ENCODE results near the gene TFCP2L1. TPM values are rescaled to one million over a fixed set of nuclear protein-coding genes. Genes with fewer than 3 reads are reported as not detected.

TFCP2L1 gene
- total and polyA plus RNA-seq, 2 of the 4 experiments (the other 2 are of a cell fraction): not detected

DNA sequence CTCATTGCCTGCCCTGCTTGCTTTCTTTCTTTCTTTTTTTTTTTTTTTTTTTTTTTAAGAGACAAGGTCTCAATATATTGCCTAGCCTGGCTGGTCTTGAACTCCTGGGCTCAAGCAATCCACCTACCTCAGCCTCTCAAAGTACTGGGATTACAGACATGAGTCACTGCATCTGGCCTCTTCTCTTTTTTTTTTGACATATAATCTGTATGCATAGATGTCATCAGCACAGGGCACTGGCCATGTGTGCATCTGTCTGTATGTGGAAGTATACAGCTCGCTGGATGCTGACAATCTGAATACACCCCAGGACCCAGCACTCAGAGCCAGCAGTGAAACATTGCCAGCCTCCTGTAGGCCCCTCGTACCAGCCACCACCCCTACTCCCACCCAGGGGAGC is 49.5 kb downstream of the TFCP2L1 start:
- Histone ChIP-seq H3K56ac (ENCODE audit: extremely low read depth, insufficient read depth, low read length) (no peak overlapping the region), H2AK5ac (ENCODE audit: low read depth, low read length) (no peak overlapping the region), H3K18ac (ENCODE audit: low read depth, low read length) (no peak overlapping the region), H3K9me1 (ENCODE audit: insufficient read depth, low read length) (no peaks in the 10 kb centered on the region), H3K4me2 (ENCODE audit: low read depth, low read length) (no peak overlapping the region), H3K27me3 (ENCODE audit: control insufficient read depth, insufficient read depth, low read length) (peaks cover 50% of the 10 kb centered on the region), H3K4ac (ENCODE audit: low read depth, low read length) (no peak overlapping the region), H2BK120ac (ENCODE audit: low read depth, low read length) (no peak overlapping the region), H3K36me3 (ENCODE audit: control insufficient read depth, insufficient read depth, low read length) (no peaks in the 10 kb centered on the region), H3K14ac (replicated peaks; ENCODE audit: low read depth, low read length) (no peak overlapping the region), H4K5ac (ENCODE audit: low read depth, low read length) (no peak overlapping the region), H3K79me1 (ENCODE audit: low read depth in 1 of 2, low read length in 2 of 2) (no peaks in the 10 kb centered on the region), H4K91ac (ENCODE audit: insufficient read depth, low read depth, low read length) (no peak overlapping the region), H3K4me3 (ENCODE audit: insufficient read depth, low read depth, low read length) (no peak overlapping the region), H2BK20ac (ENCODE audit: low read depth, low read length) (no peak overlapping the region), H2BK15ac (ENCODE audit: low read depth, low read length) (no peak overlapping the region), H2AK9ac (replicated peaks; ENCODE audit: low read depth, low read length, poor library complexity) (no peak overlapping the region), H4K20me1 (ENCODE audit: insufficient read depth, low read length) (no peaks in the 10 kb centered on the region), H3K4me1 (ENCODE audit: control insufficient read depth, insufficient read depth, low read length) (no peaks in the 10 kb centered on the region), H4K8ac (ENCODE audit: low read depth in 2 of 2, low read length in 2 of 2) (no peak overlapping the region), H2BK5ac (ENCODE audit: low read depth, low read length, poor library complexity, severe bottlenecking) (no peak overlapping the region), H3K27ac (ENCODE audit: insufficient read depth, low read length) (no peak overlapping the region), H3K9ac (ENCODE audit: low read depth, low read length) (no peak overlapping the region), H3K9me3 (ENCODE audit: control insufficient read depth, insufficient read depth, low read length) (no peaks in the 10 kb centered on the region), H2AFZ (replicated peaks; ENCODE audit: low read length, poor library complexity) (no peak overlapping the region), H3K23ac (ENCODE audit: low read depth, low read length) (no peak overlapping the region)
- no CpG with 5 or more reads among the region's 2 CpGs for WGBS, 2 experiments (ENCODE audit: extremely low coverage in 2 of 2, insufficient read length in 1 of 2)
- intact Hi-C loops (cut with micrococcal nuclease): no loop called here
- no TSS peak for BruUV-seq (replicated peaks)
- no peak for ATAC-seq (ENCODE audit: low read depth)
- in situ Hi-C loops (cut with MboI; ENCODE audit: low sequenced_read_pairs): no loop called here
- TF ChIP-seq FOS (IDR thresholded peaks at IDR 0.05; ENCODE audit: low read depth, low read length) (no peak), POLR2A (IDR thresholded peaks at IDR 0.05; ENCODE audit: low read depth, low read length) (no peak), BHLHE40 (IDR thresholded peaks at IDR 0.05; ENCODE audit: low read depth, low read length) (no peak), USF2 (IDR thresholded peaks at IDR 0.05; ENCODE audit: low read depth, low read length) (no peak), CEBPB (IDR thresholded peaks at IDR 0.05; ENCODE audit: low read depth, low read length) (no peak), MXI1 (IDR thresholded peaks at IDR 0.05; ENCODE audit: borderline replicate concordance, low read depth, low read length) (no peak), MAFK (IDR thresholded peaks at IDR 0.05; ENCODE audit: low read depth, low read length) (no peak), RAD21 (IDR thresholded peaks at IDR 0.05; ENCODE audit: low read length) (no peak), CHD1 (IDR thresholded peaks at IDR 0.05; ENCODE audit: low read depth, low read length) (no peak), MAZ (IDR thresholded peaks at IDR 0.05; ENCODE audit: borderline replicate concordance, low read depth, low read length) (no peak), NFE2L2 (IDR thresholded peaks at IDR 0.05; ENCODE audit: low read depth, low read length) (no peak), SMC3 (IDR thresholded peaks at IDR 0.05; ENCODE audit: low read depth, low read length) (no peak), RFX5 (IDR thresholded peaks at IDR 0.05; ENCODE audit: low read depth, low read length) (no peak), CTCF (conservative IDR thresholded peaks at IDR 0.05; ENCODE audit: low read depth, low read length) (no peak), RCOR1 (IDR thresholded peaks at IDR 0.05; ENCODE audit: insufficient replicate concordance, low read length) (no peak)
- TF ChIP-seq, protein P1, sequence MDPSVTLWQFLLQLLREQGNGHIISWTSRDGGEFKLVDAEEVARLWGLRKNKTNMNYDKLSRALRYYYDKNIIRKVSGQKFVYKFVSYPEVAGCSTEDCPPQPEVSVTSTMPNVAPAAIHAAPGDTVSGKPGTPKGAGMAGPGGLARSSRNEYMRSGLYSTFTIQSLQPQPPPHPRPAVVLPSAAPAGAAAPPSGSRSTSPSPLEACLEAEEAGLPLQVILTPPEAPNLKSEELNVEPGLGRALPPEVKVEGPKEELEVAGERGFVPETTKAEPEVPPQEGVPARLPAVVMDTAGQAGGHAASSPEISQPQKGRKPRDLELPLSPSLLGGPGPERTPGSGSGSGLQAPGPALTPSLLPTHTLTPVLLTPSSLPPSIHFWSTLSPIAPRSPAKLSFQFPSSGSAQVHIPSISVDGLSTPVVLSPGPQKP (IDR thresholded peaks at IDR 0.05; ENCODE audit: borderline replicate concordance, low read depth, low read length): no peak
- dilution Hi-C loops (cut with HindIII; ENCODE audit: low sequenced_read_pairs, unreplicated experiment): no loop called here
- ChIA-PET CTCF (no interaction called here), POLR2A (ENCODE audit: unreplicated experiment) (no interaction called here)
- no peak for DNase-seq
